ENCODE measurements around the gene RAB36.

- TF ChIP-seq TBL1XR1 (IDR thresholded peaks at IDR 0.05; ENCODE audit: low read length in 2 of 2) (no peak; a peak in 1 of 4 replicates), RNF2 (IDR thresholded peaks at IDR 0.05) (no peak), HDAC3 (IDR thresholded peaks at IDR 0.05; ENCODE audit: borderline replicate concordance, partially characterized antibody) (no peak), CTCF (IDR thresholded peaks at IDR 0.05 in 2 of 3, conservative IDR thresholded peaks at IDR 0.05 in 1 of 3; ENCODE audit: insufficient read depth in 2 of 3, low read depth in 1 of 3, low read length in 3 of 3) (no peak), POLR2AphosphoS5 (IDR thresholded peaks at IDR 0.05; ENCODE audit: control insufficient read depth, insufficient read depth, low read depth, low read length) (no peak), OTX1 (CRISPR knock-in tag; IDR thresholded peaks at IDR 0.05) (no peak)
Observed at GRCh38 chr22:23131931-23132330, 13.3 kb upstream of the RAB36 start.

Measured in K562 (cell line).